ENCODE measurements around the gene CASTOR1.
A peak's percentile ranks its signal among the peaks of the same experiment; 100 is the strongest.

CASTOR1 gene

DNA sequence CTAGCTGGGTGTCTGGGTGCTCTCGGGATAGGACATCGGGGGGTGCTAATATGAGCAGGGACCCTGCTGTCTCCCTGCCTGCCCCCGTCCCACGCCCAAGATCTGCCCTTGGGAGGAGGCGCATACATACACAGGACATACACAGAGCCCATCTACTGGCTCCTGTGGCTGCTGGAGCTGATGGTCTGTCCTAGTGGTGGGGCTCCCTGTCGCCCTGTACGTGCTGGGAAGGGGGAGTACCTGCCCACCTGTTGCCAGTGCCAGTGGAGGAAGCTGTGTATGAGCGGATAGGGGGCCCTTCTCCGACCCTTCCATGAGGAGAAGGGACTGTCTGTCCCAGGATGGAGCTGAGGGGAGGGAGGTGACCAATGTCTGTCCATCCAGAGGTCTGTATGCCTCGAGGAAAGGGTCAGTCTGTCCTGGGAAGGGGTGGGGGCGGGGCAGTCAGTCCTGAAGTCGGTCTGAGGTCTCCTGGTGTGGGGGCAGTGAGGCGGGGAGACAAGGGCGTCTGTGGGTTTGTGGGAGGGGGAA is 36.5 kb upstream of the CASTOR1 start:
- H3K9me3 Mint-ChIP-seq (ENCODE audit: low read depth) = no peaks in the 10 kb centered on the region
- H3K27ac Mint-ChIP-seq = peak overlapping the region; percentile 91
- H3K4me3 Mint-ChIP-seq = peak overlapping the region; percentile 91
- no peaks in the 10 kb centered on the region for H3K27me3 Mint-ChIP-seq
- peaks cover 3% of the 10 kb centered on the region for H3K36me3 Mint-ChIP-seq
- peaks cover 58% of the 10 kb centered on the region for H3K4me1 Mint-ChIP-seq (ENCODE audit: low read depth)

DNA sequence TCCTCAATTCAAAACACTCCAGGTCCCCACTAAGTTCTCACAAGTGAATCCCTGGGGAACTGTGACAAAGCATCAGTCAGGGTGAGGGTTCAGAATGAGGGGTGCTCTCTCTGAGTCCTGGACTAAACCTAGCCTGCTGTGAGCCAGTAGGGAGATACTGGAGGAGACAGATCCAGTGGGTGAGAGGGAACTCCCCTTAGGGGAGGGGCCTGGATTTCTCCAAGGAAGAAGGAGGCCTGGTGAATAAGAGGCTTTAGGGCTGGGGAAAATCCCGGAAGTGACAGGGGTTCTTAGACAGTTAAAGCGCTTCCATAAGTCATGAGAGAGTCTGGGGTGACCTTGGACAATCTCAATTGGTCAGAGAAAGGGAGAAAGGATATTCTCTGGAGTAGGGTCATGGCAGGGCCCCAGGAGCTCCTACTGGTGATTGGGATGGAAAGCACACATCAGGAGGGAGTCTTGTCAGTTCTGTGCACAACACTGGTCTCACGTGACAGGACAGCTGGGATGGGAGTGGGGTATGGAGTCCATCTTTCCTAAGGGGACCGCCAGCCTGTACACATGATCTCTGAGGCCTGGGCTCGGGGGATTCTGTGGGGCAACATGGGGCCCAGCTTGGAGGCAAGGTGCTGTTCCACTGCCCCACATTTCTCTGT is 35.9 kb upstream of the CASTOR1 start:
- Mint-ChIP-seq H3K4me1 (ENCODE audit: low read depth) (peaks cover 64% of the 10 kb centered on the region), H3K9me3 (ENCODE audit: low read depth) (no peaks in the 10 kb centered on the region), H3K36me3 (peaks cover 2% of the 10 kb centered on the region), H3K27ac (peak overlapping the region; percentile 91), H3K4me3 (peak overlapping the region; percentile 91), H3K27me3 (no peaks in the 10 kb centered on the region)

DNA sequence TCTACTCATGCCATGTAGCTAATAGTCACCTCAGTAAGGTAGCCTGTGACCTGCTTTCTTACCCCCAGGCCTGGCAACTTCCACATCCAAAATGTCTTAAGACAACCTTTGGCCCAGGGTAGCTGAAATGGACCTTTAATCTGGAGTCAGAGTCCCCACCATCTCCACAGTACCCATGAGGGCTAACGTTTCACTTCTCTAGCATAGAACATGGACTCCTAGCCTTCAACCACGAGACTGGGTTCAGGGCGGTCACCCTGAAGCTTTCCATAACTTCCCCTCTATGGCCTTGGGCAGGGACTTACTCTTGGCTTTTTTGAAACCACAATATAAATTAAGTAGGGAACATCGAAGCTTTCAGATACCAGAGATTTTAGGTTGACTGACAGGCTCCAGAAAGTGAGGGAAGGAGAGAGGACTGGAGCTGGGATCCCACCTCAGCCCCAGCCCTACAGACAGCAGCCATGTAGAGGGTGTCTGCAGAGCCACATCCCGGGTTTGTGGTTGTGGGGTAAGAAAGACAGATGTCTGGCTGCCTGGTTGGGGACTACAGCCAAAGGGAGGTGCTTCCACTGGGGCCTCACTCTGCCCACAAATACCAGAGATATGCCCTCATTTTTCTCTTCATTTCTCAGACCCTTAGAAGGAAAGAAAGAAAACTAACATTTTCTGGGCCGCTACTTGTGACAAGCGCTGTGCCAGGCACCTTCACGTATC is 34.9 kb upstream of the CASTOR1 start:
- no peaks in the 10 kb centered on the region for H3K27me3 Mint-ChIP-seq
- H3K36me3 Mint-ChIP-seq = peaks cover 2% of the 10 kb centered on the region
- no peaks in the 10 kb centered on the region for H3K9me3 Mint-ChIP-seq (ENCODE audit: low read depth)
- peaks cover 74% of the 10 kb centered on the region for H3K4me1 Mint-ChIP-seq (ENCODE audit: low read depth)
- H3K4me3 Mint-ChIP-seq = peak overlapping the region; percentile 91
- peak overlapping the region; percentile 91 for H3K27ac Mint-ChIP-seq

DNA sequence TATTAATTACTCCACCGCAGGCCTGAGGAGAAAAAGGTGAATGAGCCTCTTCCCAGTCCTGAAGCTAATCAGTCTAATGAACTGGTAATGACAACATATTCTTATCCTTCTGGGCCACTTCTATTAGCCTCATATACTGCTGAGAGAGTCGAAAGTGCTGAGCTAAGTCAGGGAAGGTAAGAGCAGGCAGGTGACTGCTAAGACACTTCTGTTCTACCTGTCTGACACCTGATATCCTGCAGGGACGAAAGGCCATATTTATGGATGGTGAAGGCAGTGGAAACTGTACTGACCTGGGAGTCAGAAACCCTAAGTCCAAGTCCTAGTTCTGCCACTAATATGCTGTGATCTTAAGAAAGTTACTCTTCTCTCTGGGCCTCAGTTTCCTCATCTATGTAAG is 33.9 kb upstream of the CASTOR1 start:
- Mint-ChIP-seq H3K9me3 (ENCODE audit: low read depth) (no peaks in the 10 kb centered on the region), H3K27ac (peak overlapping the region; percentile 91), H3K36me3 (peaks cover 2% of the 10 kb centered on the region), H3K4me1 (ENCODE audit: low read depth) (peaks cover 84% of the 10 kb centered on the region), H3K27me3 (no peaks in the 10 kb centered on the region), H3K4me3 (peak overlapping the region; percentile 91)

DNA sequence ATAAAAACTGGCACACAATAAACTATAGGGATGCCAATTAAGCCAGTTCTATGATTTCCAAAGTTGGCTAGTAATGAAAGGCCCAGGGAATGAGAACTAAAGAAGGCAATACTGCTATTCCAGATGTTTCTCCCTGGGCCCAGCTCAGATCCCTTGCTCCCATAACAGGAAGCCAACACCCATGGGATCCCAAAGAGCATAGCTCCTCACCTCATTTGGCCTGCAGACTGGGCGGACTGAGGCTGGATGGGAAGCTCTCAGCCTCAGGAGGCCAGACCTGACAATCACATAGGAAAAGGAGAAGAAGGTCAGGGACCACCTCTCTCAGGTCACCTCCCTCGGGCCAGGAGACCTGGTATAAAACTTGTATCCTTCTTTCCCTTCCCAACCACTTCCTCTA is 32.2 kb upstream of the CASTOR1 start:
- peaks cover 2% of the 10 kb centered on the region for H3K36me3 Mint-ChIP-seq

DNA sequence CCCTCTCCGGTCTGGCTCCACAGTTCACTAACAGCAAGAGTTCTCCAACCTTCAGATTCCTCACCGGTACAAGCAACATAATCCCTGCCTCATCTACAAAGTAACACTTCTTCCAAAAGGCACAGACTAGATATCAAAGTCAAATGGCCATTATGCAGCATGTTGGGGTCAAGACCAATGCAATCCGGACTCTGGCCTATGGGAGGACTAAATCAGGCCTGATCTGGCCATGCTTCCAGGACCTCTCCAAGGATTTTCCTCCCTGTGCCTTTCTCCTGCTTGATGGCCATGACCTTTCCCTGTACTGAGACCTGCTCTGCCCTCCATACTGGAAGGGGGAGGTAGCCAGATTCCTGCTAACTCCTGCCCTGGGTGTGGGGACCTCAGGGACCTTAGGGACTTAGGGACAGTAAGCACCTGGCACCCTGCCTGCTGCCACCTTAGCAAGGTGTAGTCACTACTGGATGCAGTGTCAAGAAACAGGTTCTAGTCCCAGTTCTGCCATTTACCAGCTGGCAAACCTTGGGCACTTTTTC is 30.8 kb upstream of the CASTOR1 start:
- H3K4me1 Mint-ChIP-seq (ENCODE audit: low read depth) = peaks cover 94% of the 10 kb centered on the region
- H3K27me3 Mint-ChIP-seq = no peaks in the 10 kb centered on the region
- peaks cover 2% of the 10 kb centered on the region for H3K36me3 Mint-ChIP-seq
- no peaks in the 10 kb centered on the region for H3K9me3 Mint-ChIP-seq (ENCODE audit: low read depth)
- peak overlapping the region; percentile 90 for H3K27ac Mint-ChIP-seq
- H3K4me3 Mint-ChIP-seq = no peak overlapping the region

More for the DNA sequence above, 32.2 kb upstream of the CASTOR1 start:
- peak overlapping the region; percentile 27 for H3K4me3 Mint-ChIP-seq
- H3K27ac Mint-ChIP-seq = peak overlapping the region; percentile 54
- H3K4me1 Mint-ChIP-seq (ENCODE audit: low read depth) = peaks cover 91% of the 10 kb centered on the region
- no peaks in the 10 kb centered on the region for H3K27me3 Mint-ChIP-seq
- no peaks in the 10 kb centered on the region for H3K9me3 Mint-ChIP-seq (ENCODE audit: low read depth)

DNA sequence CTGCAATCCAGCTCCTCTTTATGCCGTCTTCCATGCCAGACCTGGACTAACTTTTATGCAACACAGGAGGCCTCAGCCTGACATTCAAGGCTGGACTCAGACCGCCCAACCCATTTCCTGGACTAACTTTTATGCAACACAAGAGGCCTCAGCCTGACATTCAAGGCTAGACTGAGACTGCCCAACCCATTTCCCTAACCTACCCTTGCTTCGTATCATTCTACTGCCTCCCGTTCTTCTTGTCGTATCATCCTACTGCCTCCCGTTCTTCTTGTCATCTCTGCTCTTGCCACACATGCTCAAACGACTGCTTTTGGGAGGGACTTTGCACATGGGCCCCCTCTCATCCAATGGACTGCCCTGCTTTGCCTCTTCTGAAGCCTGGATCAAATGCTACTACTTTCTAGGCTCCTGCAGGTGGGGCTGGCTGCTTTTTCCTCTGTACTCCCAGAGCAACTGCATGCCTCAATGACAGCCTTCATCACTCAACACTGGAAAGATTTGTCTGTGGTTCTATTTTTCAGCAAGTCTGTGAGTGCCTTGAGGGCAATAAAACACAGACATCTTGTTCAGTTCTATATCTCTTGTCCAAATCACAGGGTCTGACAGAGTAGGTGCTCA is 29.6 kb upstream of the CASTOR1 start:
- Mint-ChIP-seq H3K27ac (peak overlapping the region; percentile 90), H3K4me3 (peak overlapping the region; percentile 33), H3K9me3 (ENCODE audit: low read depth) (no peaks in the 10 kb centered on the region), H3K27me3 (no peaks in the 10 kb centered on the region), H3K36me3 (peaks cover 2% of the 10 kb centered on the region), H3K4me1 (ENCODE audit: low read depth) (peaks cover 94% of the 10 kb centered on the region)

DNA sequence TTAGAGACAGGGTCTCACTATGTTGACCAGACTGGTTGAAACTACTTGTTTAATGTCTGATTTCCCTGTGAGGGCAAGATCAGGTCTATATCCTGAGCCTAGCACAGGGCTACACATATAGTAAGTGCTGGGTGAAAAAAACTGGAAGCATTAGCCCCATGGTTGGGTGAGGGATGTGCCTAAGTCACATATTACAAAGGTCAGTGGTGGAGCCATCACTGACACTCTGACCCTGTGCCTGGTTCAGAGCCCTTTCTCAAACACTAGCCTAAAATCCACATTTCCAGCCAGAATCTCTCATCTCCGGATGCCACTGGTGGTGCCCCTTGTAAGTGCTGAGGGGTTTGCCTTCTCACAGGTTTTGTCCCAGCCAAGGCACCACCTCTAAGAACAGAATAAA is 28.5 kb upstream of the CASTOR1 start:
- Mint-ChIP-seq H3K9me3 (ENCODE audit: low read depth) (no peaks in the 10 kb centered on the region), H3K36me3 (peaks cover 2% of the 10 kb centered on the region), H3K27me3 (no peaks in the 10 kb centered on the region), H3K27ac (peak overlapping the region; percentile 90), H3K4me3 (peak overlapping the region; percentile 24), H3K4me1 (ENCODE audit: low read depth) (peaks cover 92% of the 10 kb centered on the region)

DNA sequence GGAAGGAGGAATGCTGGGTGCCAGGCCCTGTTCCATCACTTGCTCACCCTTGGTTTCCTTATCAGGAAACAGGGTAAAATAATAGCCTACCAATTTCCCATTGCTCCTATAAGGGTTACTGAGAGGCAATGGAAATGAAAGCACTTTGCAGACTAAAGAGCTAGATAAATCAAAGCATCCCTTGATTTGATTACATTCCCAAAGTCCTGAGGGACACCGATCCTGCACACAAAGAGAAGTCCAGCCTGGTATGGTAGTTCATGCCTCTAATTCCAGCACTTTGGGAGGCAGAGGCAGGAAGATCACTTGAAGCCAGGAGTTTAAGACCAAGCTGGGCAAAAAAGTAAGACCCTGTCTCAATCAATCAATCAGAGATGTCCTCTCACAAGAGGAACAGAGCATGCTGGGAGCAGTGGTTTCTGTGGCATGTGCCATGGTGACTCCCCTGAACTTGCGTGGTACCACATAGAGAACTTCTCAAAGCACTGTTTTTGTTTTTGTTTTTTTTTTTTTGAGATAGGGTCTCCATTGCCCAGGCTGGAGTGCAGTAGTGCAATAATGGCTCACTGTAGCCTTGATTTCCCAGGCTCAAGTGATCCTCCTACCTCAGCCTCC is 26.8 kb upstream of the CASTOR1 start:
- peaks cover 2% of the 10 kb centered on the region for H3K36me3 Mint-ChIP-seq
- peak overlapping the region; percentile 90 for H3K27ac Mint-ChIP-seq
- peaks cover 97% of the 10 kb centered on the region for H3K4me1 Mint-ChIP-seq (ENCODE audit: low read depth)
- H3K27me3 Mint-ChIP-seq = no peaks in the 10 kb centered on the region
- H3K9me3 Mint-ChIP-seq (ENCODE audit: low read depth) = no peaks in the 10 kb centered on the region
- peak overlapping the region; percentile 52 for H3K4me3 Mint-ChIP-seq

DNA sequence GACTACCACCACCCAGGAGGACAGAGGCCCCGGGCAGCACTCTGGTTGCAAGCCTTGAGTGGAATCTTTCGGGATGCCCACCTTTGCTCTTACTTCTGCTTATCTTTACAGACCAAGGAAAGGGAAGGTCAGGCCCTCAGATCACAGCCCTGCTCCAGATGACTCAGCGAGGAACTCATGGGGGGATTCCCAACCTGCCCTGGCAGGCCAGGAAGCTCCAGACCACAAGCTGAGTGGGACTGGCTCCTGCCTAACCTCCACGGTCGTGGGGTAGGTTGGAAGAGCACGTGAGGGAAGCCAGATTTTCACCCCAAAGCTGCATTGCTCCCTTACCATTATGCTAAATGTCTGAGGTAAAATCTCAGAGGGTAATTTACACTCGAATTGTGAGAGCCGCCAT is 25.6 kb upstream of the CASTOR1 start:
- Mint-ChIP-seq H3K9me3 (ENCODE audit: low read depth) (no peaks in the 10 kb centered on the region), H3K36me3 (no peaks in the 10 kb centered on the region), H3K4me3 (peak overlapping the region; percentile 62), H3K27ac (peak overlapping the region; percentile 90), H3K27me3 (no peaks in the 10 kb centered on the region), H3K4me1 (ENCODE audit: low read depth) (peaks cover 97% of the 10 kb centered on the region)

DNA sequence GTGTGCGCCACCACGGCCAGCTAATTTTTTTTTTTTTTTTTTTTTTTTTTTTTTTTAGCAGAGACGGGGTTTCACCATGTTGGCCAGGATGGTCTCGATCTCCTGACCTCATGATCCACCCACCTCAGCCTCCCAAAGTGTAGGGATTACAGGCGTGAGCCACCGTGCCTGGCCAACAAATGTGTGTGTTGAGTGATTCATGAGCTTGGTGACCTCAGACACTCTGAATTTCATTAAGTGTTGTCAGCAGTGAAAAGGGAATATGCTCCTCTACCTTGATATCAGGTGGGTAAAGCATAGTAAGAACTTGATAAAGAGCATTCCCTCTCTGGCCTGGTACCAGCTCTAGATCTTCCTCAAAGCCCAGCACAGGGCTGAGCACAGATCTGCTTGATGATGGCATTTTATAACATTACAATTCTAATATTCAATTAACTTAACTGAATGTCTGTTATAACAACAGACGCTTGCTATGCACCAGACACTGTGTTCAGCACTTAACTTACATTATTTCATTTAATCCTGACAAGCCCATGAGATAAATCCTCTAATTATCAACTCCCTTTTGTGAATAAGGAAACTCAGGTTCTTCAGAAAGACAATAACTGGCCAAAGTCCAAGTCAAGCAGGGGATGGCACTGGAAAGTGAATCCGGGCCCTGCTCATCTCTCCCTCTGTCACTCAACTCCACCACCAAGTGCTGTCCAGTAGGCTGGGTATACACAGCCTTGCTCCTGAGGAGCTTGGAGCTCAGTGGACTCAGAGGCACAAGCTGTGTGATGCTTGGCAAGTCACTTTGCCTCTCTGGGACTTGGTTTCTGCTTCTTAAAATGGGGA is 24.4 kb upstream of the CASTOR1 start:
- Mint-ChIP-seq H3K9me3 (ENCODE audit: low read depth) (no peaks in the 10 kb centered on the region), H3K36me3 (no peaks in the 10 kb centered on the region), H3K27me3 (no peaks in the 10 kb centered on the region), H3K4me1 (ENCODE audit: low read depth) (peaks cover 97% of the 10 kb centered on the region), H3K4me3 (peak overlapping the region; percentile 46), H3K27ac (peak overlapping the region; percentile 90)

DNA sequence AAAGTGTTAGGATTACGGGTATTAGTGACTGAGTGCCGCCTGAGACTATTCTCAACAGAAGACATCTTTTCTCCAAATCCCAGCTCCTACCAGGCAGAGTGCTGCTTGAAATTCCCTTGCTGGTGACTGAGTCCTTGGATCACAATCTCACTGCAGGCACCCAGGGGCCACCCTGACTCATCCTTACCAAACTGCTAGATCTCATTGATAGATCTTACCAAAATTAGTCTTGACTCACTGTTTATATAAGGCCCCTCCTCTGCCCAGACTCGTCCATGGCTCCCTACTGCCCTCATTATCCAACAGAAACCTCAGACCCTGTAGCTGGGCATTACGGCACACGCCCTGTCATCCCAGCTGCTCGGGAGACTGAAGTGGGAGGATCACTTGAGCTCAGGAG is 22.7 kb upstream of the CASTOR1 start:
- no peaks in the 10 kb centered on the region for H3K9me3 Mint-ChIP-seq (ENCODE audit: low read depth)
- H3K27me3 Mint-ChIP-seq = no peaks in the 10 kb centered on the region
- H3K4me3 Mint-ChIP-seq = peak overlapping the region; percentile 56
- peaks cover 95% of the 10 kb centered on the region for H3K4me1 Mint-ChIP-seq (ENCODE audit: low read depth)
- H3K27ac Mint-ChIP-seq = peak overlapping the region; percentile 87
- H3K36me3 Mint-ChIP-seq = no peaks in the 10 kb centered on the region

DNA sequence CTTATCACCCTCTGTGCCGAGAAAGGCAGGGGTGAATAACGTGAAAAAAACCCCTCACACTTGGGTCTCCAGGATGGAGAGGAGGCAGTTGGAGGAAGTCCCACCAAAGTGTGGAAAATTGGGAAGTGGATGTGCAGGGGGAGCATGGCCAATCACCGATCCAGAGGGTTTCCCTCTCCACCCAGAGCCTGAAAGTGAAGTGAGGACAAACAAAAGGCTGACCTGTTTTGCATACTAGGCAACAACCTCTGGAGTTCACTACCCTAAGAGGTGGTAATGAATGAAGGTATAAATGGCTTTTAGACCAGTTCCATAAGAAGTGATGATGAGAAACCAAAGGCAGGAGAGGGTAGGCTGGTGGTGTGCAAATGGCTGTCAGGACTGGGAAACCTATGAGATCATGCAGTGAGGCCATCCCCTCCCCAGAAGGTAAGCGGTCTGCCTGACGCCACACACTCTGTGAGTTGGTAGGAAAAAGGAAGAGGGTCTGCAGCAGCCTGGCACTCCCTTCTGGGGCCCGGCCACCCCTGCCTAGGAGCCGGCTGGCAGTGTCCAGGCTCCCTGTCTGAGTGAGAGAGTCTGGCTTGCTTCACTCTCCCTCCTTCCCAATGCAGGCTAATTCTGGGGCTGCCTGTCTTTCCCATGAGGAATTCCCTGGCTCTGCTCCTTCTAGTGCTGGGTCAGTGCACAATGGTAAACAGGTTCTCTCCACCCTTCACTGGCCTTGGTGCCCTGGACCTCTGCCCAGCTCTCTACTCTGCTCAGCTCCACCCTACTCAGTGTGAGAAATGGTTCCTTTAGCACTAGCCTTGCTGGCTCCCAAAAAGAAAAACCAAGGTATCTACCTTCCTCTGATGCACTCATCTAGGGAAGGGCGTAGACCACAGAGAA is 21.8 kb upstream of the CASTOR1 start:
- peaks cover 95% of the 10 kb centered on the region for H3K4me1 Mint-ChIP-seq (ENCODE audit: low read depth)
- peak overlapping the region; percentile 76 for H3K4me3 Mint-ChIP-seq
- no peaks in the 10 kb centered on the region for H3K27me3 Mint-ChIP-seq
- no peaks in the 10 kb centered on the region for H3K9me3 Mint-ChIP-seq (ENCODE audit: low read depth)
- H3K36me3 Mint-ChIP-seq = no peaks in the 10 kb centered on the region
- H3K27ac Mint-ChIP-seq = peak overlapping the region; percentile 87
